Breast epithelium (tissue), 4 donors: ENCODE results near the gene ANO2. TPM values are rescaled to one million over a fixed set of nuclear protein-coding genes. Genes with fewer than 3 reads are reported as not detected.

ENCODE experiments used
- DNase-seq, 2 donors: peaks; one replicate each; pipeline ENCODE4 v3.0.0-alpha.2; 2019; ENCODE audit warnings: low spot score in 2 of 2
- H3K27ac ChIP-seq, 2 donors: fragments of 200-600 bp; sonication (generic) in 1 of 2; one replicate each; pipeline ENCODE4 v1.5.1; 2016 to 2019; ENCODE audit warnings: mild to moderate bottlenecking in 1 of 2
- H3K27me3 ChIP-seq, 2 donors: fragments of 200-600 bp; sonication (generic) in 1 of 2; one replicate each; pipeline versions ENCODE4 v1.5.1 to v1.6.0; 2017 to 2019; ENCODE audit warnings: control low read depth in 1 of 2, mild to moderate bottlenecking in 1 of 2
- H3K36me3 ChIP-seq: fragments of 200-600 bp; one replicate; pipeline ENCODE4 v1.5.1; 2019
- H3K4me1 ChIP-seq, 2 donors: fragments of 200-600 bp; sonication (generic); one replicate each; pipeline ENCODE4 v1.5.1; 2016 to 2019; ENCODE audit warnings: control low read depth in 1 of 2
- H3K4me3 ChIP-seq, 3 donors: fragments of 200-600 bp; sonication (generic); 1 replicate in 2 of 3; 2 replicates in 1 of 3; pipeline ENCODE4 v1.5.1; 2016 to 2019; ENCODE audit warnings: mild to moderate bottlenecking in 3 of 3, moderate library complexity in 2 of 3
- H3K9me3 ChIP-seq, 2 donors: fragments of 200-600 bp; sonication (generic) in 1 of 2; one replicate each; pipeline ENCODE4 v1.5.1; 2016 to 2019; ENCODE audit warnings: control low read depth in 1 of 2
- POLR2A ChIP-seq: fragments of 450-650 bp; IDR thresholded peaks from one replicate; pipeline ENCODE4 v1.6.1; 2016; ENCODE audit warnings: antibody characterized with exemption, mild to moderate bottlenecking, moderate library complexity
- POLR2AphosphoS5 ChIP-seq, 3 donors: sonication (generic); formaldehyde crosslinking; IDR thresholded peaks; one replicate each; pipeline ENCODE4 v1.6.1; 2017; ENCODE audit warnings: antibody characterized with exemption in 3 of 3
- intact Hi-C: fragments of 100-400 bp; cut with DNase I; formaldehyde crosslinking; loops from one replicate; pipeline ENCODE4 v1.15.1; 2023; ENCODE audit warnings: low total_unique reads
- total RNA-seq, 3 donors: library from RNA; depleted of rRNA; stranded (reverse); fragments of >200 nt; gene quantifications; one replicate each; pipeline ENCODE4 v1.1.0, GENCODE V29; 2016
- TF ChIP-seq, protein P1 (sequence below), 3 donors: fragments of 450-650 bp; IDR thresholded peaks; one replicate each; pipeline ENCODE4 v1.5.1; 2016 to 2017; ENCODE audit warnings: antibody characterized with exemption in 3 of 3, mild to moderate bottlenecking in 3 of 3, moderate library complexity in 3 of 3

ANO2 gene
- total RNA-seq, 3 donors from 2014 or later: 5.0 to 33.1 (median 16.8) TPM

DNA sequence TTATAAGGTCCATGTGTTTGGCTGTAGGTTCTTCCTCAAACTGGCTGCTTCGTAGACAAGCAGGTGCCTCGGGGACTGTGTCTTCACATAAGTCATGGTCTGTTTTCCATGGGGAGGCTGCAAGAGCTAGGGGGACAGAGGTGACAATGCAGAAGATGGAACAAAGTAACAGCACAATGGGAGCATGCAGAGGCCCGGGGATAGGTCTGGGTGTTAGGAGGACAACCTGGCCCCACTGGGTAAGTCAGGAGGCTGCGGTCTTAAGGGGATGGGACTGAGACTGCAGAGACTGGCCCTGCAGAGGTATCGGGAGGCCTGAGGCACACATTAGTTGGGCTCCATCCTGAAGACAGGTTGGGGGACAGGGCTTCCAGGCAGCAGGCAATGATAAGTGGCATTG is 424.2 kb downstream of the ANO2 start:
- Histone ChIP-seq H3K36me3 (no peaks in the 10 kb centered on the region), H3K27ac (no peak overlapping the region), H3K4me3 (no peak overlapping the region), H3K9me3 (no peaks in the 10 kb centered on the region), H3K27me3 (no peaks in the 10 kb centered on the region), H3K4me1 (no peaks in the 10 kb centered on the region)
- TF ChIP-seq POLR2AphosphoS5 (IDR thresholded peaks at IDR 0.05) (no peak), POLR2A (no peak)
- TF ChIP-seq, protein P1, sequence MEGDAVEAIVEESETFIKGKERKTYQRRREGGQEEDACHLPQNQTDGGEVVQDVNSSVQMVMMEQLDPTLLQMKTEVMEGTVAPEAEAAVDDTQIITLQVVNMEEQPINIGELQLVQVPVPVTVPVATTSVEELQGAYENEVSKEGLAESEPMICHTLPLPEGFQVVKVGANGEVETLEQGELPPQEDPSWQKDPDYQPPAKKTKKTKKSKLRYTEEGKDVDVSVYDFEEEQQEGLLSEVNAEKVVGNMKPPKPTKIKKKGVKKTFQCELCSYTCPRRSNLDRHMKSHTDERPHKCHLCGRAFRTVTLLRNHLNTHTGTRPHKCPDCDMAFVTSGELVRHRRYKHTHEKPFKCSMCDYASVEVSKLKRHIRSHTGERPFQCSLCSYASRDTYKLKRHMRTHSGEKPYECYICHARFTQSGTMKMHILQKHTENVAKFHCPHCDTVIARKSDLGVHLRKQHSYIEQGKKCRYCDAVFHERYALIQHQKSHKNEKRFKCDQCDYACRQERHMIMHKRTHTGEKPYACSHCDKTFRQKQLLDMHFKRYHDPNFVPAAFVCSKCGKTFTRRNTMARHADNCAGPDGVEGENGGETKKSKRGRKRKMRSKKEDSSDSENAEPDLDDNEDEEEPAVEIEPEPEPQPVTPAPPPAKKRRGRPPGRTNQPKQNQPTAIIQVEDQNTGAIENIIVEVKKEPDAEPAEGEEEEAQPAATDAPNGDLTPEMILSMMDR (IDR thresholded peaks at IDR 0.05): no peak
- DNase-seq: no peak
- intact Hi-C loops: loop anchor here (10.0 kb wide), 1 partner anchor 1886 kb away; no protein-coding TSS in a partner anchor

DNA sequence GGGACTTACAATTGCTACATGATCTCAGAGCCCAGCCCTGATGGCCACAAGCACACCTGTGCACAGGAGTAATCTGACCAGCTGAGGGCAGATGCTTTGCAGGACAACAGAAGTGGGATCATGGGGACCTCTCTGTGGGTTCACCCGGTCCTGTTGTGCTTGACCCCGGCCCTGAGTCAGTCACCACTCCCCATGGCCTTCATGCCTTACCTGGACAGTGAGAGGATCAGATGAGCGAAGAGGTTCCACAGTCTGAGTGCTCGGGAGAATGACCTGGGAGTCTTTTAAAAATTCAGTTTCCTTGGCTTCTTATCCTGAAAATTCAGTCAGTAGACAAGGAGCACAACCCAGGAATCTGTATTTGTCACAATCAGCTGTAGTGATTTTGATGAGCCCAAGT is 425.0 kb downstream of the ANO2 start:
- Histone ChIP-seq H3K36me3 (no peaks in the 10 kb centered on the region), H3K9me3 (no peaks in the 10 kb centered on the region), H3K27ac (no peak overlapping the region), H3K27me3 (no peaks in the 10 kb centered on the region), H3K4me1 (no peaks in the 10 kb centered on the region), H3K4me3 (no peak overlapping the region)
- intact Hi-C loops: loop anchor here (10.0 kb wide), 1 partner anchor 1885 kb away; no protein-coding TSS in a partner anchor
- TF ChIP-seq, protein P1 (IDR thresholded peaks at IDR 0.05): no peak
- TF ChIP-seq POLR2AphosphoS5 (IDR thresholded peaks at IDR 0.05): no peak
- TF ChIP-seq POLR2A: no peak
- DNase-seq: no peak

DNA sequence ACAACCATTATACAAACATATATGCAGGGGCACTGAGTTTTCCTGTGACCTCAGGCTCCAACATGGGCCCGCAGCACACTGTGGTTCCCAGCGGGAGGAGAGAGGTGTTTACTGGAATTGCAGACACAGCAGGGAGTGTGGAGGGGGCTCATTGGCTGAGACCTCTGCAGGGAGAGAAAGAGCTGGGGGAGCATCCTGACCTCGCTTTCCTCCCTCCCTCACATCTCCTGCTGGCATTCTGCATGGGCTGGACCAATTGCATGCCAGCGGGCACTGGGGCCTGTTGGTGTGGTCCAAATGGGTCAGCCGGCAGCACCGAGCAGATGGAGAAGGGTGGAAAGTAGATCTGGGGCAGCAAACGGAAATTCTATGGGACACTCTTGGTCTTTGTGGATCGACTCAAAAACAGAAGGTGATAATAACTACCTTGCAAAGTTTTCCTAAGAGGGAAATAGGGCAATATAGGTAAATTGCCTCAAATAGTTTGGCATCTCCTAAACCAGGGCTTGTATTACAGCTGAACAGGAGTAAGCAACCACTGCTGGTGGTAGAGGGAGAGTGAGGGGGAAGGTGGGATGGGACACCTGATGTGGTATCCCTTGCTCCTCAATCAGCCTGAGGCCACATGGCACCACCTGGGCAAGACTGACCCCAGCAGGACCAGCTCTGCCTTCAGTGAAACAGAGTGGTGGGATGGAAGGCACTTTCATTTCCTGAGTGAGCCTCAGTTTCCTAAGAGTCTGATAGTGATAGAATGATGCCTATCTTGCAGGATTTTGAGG is 426.3 kb downstream of the ANO2 start:
- Histone ChIP-seq H3K27me3 (no peaks in the 10 kb centered on the region), H3K27ac (no peak overlapping the region), H3K4me3 (no peak overlapping the region), H3K9me3 (no peaks in the 10 kb centered on the region), H3K4me1 (no peaks in the 10 kb centered on the region), H3K36me3 (no peaks in the 10 kb centered on the region)
- intact Hi-C loops: no loop called here
- DNase-seq: no peak
- TF ChIP-seq, protein P1 (IDR thresholded peaks at IDR 0.05): no peak
- TF ChIP-seq POLR2A (no peak), POLR2AphosphoS5 (IDR thresholded peaks at IDR 0.05) (no peak)

DNA sequence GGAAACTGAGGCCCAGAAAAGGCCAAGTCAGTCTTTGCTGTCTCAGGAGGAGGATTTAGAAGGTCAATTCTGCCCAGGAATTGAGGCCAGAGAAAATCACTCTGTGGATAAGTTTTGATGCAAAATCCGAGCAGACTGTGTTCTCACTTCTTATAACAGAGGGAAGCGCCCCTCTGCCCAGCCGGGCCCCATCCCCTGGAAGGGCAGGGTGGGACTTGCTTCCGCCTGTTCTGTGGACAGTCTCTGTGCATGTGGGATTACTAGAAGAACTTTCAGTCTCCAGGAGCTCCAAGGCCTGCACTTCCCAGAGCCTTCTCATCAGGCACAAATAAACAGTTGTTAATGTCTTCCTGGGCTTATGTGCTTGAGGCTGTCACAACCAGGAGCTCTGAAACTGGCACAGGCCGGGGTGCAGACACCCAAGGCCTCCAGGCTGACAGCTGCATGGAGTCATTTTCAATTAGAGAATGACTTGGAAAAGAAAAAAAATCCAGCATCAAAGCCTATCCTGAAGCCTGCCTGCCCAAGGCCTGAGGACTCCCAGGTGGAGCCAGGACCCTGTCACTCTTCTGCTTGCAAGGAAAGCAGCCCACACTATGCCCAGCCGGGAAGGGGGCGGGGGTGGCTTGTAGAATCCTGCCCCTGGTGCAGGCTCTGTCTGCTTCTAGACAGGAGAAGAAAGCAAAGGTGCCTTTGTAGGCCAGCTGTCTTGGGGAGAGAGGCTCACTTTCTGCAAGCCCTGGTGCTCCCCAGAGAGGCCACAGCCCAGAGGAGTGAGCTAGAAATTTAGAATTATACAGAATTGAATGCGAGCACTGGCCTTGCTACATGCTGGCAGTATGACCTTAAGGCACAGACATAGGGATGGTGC is 428.5 kb downstream of the ANO2 start:
- no peak for DNase-seq
- no peaks in the 10 kb centered on the region for H3K9me3 ChIP-seq
- intact Hi-C loops: no loop called here
- no peaks in the 10 kb centered on the region for H3K4me1 ChIP-seq
- TF ChIP-seq, protein P1 (IDR thresholded peaks at IDR 0.05): no peak
- TF ChIP-seq POLR2AphosphoS5 (IDR thresholded peaks at IDR 0.05): no peak
- no peak for TF ChIP-seq POLR2A
- no peak overlapping the region for H3K27ac ChIP-seq
- H3K4me3 ChIP-seq: no peak overlapping the region
- no peaks in the 10 kb centered on the region for H3K27me3 ChIP-seq
- no peaks in the 10 kb centered on the region for H3K36me3 ChIP-seq

DNA sequence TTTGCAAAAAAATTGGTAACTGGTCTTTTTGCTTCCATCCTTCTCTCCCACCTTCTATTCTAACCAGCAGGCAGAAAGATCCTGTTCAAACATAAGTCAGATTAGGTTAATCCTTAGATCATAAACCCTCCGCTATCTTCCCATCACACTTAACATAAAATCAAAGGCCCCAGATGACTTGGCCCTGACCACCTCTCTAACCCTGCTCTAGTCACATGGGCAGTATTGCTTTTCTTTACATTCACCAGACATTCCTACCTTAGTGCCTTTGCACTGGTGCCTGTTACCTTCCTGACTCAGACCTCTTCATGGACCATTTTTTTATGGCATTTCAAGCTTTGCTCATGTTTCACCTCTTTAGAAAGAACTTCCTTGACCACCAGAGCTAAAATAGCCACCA is 429.6 kb downstream of the ANO2 start:
- intact Hi-C loops: no loop called here
- no peak for DNase-seq
- Histone ChIP-seq H3K36me3 (no peaks in the 10 kb centered on the region), H3K27ac (no peak overlapping the region), H3K4me3 (no peak overlapping the region), H3K9me3 (no peaks in the 10 kb centered on the region), H3K4me1 (no peaks in the 10 kb centered on the region), H3K27me3 (no peaks in the 10 kb centered on the region)
- no peak for TF ChIP-seq POLR2AphosphoS5 (IDR thresholded peaks at IDR 0.05)
- TF ChIP-seq, protein P1 (IDR thresholded peaks at IDR 0.05): no peak
- no peak for TF ChIP-seq POLR2A
